NOMO-1 treated with DMSO at 0.1 percent for 48 hours (cell line): Measurements from ENCODE around the gene ITPR2.

Experiments
- DNase-seq: peaks from one replicate; lab custom pipeline; 2025; ENCODE audit not compliant: unreplicated experiment; lab: John Stamatoyannopoulos, UW

The ITPR2 gene

DNA sequence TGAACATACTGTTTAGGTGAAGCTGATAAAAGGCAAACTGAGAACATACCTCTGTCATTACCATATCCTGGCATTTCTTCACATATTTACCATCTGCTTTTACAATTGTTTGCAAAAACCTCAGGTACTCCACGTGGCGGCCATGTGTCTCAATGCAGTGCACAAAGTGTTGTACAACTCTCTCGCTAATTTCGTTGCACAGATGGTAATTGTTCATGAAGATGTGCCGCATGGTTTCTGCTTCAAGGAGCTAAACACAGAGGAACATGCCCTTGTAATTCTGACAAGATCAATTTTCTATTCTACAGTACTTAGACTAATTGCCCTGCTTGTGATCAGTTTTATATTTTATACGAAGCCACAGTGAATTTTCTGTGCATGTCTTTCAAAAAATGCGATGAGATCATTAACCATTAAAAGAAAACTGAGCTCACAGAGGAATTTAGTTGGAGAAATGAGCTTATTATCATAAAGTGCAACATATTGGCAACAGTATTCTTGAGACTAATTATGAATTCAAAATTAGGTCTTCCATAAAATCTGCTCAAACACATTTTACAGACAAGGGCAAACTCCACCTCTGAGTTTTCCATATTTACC, 233.8 kb downstream of the ITPR2 start:
- DNase-seq: no peak

GRCh38 chr12:26595806-26596205, 237.2 kb downstream of the ITPR2 start:
- no peak for DNase-seq

DNA sequence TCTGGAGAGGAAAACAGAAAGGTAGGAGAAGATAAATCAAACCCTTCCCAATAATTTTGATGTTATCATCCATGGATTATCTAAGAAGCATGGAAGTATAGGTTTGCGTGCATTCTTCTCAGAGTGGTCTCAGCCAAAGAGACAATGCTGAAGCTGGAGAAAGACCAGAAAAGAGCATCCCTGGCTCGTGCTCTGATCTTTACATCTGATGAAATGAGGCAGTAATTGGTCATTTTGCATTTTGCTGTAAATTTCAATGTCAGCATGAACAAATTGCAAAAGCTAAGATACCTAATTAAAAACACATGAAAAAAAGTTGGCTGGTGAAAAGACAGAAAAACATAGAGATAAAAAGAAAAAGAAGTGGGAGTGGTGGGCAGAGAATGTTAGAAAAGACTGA, 252.4 kb downstream of the ITPR2 start:
- DNase-seq: no peak

DNA sequence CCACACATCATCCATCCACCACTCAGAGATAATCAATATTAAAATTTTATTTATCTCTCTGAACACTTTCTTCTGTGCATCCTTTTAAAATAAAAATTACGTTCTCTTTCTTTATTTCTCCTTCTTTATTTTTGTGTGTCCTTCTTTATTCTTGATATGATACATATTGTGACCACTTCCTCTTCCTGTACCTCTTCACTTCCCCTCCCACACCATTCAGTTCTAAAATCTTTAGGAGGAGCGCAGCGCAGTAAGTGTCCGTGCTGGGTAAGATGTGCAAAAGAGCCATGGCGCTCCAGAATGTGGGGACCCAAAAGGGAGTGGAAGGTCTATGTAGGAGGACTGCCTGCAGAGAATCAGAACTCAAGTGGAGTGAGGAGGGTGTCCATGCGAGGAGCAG, 256.7 kb downstream of the ITPR2 start:
- DNase-seq: peak; percentile 55

GRCh38 chr12:26573225-26573909, 259.6 kb downstream of the ITPR2 start:
- DNase-seq: no peak

DNA sequence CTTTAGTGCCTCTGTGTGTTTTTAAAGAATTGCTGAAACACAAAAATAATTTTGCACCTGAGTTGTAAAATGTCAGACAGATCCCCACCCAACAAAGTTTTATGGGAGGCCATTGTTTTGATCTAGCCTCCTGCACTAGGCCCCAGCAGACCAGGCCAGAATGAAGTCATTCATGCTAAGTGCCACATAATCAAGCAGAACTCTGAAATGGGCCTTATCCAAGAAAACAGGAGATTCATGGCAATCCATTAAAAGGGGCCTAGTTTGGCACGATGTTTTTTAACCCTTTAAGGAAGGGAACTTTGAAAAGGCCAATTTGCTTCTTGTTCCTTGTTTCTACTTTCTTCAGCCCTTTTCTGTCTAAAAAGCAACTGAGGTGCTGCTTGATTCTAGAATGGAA, 260.9 kb downstream of the ITPR2 start:
- DNase-seq: no peak

DNA sequence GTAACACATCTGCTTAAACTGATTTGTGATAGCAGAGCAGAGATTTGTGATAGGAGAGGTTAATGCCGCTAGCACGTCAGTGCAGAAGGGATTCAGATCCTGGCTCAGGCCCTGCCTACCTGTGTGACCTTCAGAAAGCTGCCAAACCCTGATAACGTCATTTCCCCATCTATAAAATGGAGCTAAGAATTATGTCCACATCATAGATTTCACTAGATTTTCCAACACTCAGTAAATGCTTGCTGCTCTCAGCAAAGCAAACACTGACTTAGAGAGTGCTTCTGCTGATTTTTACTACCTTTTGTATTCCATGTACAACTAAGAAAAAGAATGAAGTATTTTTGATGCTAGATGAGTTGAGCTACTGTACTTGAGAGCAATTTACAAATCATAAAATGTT, 261.4 kb downstream of the ITPR2 start:
- DNase-seq: no peak

DNA sequence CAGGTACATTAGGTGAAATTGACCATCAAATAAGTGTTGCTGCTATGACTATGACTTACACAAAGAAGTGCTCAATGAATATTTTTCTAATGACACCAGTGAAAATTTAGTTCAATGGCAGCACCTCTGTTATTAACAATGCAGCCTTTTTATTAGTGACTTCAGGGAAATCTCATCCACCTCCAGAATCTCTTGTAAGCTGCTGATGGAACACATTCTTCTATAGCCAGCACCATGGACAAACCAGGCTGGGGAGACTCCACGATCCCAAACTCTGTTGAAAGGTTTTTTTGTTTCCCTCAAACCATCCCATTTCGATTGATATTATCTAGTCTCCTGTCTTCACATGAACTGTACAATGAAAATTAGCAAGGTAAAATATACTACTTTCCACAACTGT, 265.9 kb downstream of the ITPR2 start:
- no peak for DNase-seq

DNA sequence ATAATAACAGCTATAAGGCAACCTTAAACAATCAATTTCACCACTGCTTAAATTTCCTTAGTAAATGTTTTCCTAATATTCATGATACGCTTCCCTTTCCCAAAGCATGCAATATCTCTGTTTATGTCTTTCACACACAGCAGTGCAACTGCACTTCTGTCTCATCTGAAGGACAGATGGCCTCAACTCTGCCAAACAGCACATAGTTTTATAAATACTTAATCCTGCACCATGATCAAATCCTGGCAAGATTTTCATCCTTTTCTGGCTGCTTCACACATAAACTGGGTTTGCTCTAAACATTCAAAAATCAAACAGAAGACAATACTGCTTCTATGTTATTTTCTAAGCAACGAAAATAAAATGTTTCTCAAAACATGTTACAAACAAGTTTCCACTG, 266.3 kb downstream of the ITPR2 start:
- no peak for DNase-seq

DNA sequence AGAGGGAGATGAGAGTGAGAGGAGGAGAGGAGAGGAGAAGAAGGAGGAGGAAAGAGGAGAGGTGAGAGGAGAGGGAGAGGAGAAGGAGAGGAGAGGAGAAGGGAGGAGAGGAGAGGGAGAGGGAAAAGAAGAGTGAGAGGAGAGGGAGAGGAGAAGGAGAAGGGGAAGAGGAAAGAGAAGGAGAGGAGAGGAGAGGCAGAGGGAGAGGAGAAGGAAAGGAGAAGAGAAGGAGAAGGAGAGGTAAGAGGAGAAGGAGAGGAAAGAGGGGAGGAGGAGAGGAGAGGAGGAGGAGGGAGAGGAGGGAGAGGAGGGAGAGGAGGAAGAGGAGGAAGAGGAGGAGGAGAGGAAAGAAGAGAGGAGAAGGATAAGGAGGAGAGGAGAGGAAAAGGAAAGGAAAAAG, 266.8 kb downstream of the ITPR2 start:
- no peak for DNase-seq

- DNase-seq: no peak
Measured at GRCh38 chr12:26564391-26564790, 268.6 kb downstream of the ITPR2 start.

DNA sequence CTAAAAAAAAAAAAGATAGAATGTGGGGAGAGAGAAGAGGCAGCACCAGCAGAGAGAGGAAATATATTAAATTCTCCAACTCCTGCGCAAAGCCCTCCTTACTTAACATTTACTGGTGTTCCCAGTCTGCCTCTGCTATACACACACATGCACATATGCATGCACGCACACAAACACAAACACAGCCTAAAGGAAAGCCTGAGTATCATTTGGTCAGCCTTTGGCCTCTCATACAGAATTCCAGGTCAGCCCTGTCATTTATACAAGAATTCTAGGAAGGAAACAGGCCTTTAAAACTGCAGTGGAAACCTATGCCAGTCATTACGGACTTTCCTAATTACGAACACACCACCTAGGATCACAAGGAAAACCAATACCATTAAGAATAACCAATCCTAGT, 269.4 kb downstream of the ITPR2 start:
- no peak for DNase-seq

GRCh38 chr12:26557326-26557725, 275.7 kb downstream of the ITPR2 start:
- DNase-seq: no peak

- no peak for DNase-seq
Measured at GRCh38 chr12:26556916-26557315, 276.1 kb downstream of the ITPR2 start.

- DNase-seq: no peak
Measured at GRCh38 chr12:26555139-26555538, 277.9 kb downstream of the ITPR2 start.

- no peak for DNase-seq
Measured at GRCh38 chr12:26554332-26554731, 278.7 kb downstream of the ITPR2 start.

DNA sequence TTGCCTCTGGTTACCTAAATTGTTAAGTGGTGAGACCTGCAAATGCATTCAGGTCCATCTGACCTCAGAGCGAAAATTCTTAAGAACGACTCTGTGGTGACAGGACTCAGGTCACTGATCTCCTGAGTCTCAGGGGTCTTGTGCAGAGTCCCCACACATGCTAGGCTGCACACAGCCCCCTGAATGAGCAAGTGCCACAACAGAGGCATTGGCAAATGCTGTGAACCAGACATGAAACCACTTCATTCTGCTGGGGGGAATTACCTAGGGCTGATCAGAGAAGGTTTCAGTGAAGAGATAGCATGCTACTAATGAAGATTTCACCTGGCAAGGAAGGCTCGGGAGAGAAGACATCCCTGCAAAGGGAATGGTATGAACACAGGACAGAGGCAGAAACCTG, 281.6 kb downstream of the ITPR2 start:
- DNase-seq: no peak

DNA sequence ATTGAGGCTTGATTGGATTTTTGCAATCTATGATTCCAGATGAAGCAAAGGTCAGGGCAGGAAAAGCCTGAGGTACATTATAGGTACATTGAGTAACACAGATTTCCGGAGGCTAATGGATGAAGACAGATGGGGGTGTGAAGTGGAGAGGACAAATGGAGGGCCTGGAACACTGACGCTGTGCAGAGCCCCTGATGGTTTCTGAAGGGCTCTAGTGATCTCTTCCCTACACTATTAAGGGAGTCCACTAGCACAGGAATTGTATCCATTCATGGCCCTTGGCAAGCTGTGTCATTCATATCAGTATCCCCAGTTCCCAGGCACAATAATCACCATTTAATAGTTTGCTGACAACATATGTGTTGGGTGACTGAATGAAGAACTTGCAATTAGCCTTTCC, 284.8 kb downstream of the ITPR2 start:
- DNase-seq: no peak

- DNase-seq: no peak
Measured at GRCh38 chr12:26546535-26547314, 286.3 kb downstream of the ITPR2 start.

DNA sequence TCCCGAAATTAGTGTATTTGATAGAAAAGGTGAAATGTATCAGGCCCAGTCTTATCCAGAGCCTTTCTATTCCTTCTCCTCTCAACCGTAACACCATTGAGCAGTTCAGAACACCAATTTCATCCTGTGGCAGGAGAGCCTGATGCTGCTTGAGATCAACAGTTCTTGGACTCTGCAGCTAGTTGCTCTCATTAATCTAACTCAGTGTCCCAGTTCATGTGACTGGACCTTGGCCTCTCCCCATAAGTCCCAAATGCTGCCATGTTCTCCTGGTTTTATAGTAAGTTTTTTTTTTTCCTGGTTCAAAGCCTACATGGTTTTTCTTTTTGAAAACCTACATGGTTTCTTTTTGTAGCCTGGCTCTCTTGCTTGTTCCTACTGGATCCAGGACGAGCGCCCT, 293.9 kb downstream of the ITPR2 start:
- DNase-seq: no peak

- DNase-seq: no peak
Measured at GRCh38 chr12:26537651-26538050, 295.3 kb downstream of the ITPR2 start.

- DNase-seq: no peak
Measured at GRCh38 chr12:26537126-26537525, 295.9 kb downstream of the ITPR2 start.
